Hematopoietic multipotent progenitor cell treated with erythropoietin and hydrocortisone succinate and interleukin-3 and kit ligand, for 15 days (in vitro differentiated cells): Measurements from ENCODE around the gene EHBP1.
"Not testable (repeated sequence)": the region's sequence is repeated elsewhere in the genome, so short reads cannot be mapped to it uniquely, and the experiment has no call there.

Experiments used
- DNase-seq: peaks from one replicate; pipeline ENCODE4 v3.0.0-alpha.2; 2015; ENCODE audit warnings: low spot score

The EHBP1 gene

GRCh38 chr2:63074399-63074798 lies 368.9 kb downstream of the EHBP1 start:
- not testable (repeated sequence) for DNase-seq

- DNase-seq, result no peak
These were observed 373.5 kb downstream of the EHBP1 start for GRCh38 chr2:63078852-63079606.

- no peak for DNase-seq
These were observed 375.9 kb downstream of the EHBP1 start for GRCh38 chr2:63081404-63081803.

- no peak for DNase-seq
These were observed 381.2 kb downstream of the EHBP1 start for GRCh38 chr2:63086687-63087086.

- no peak for DNase-seq
These were observed 386.9 kb downstream of the EHBP1 start for GRCh38 chr2:63092401-63092800.

- no peak for DNase-seq
These were observed 387.3 kb downstream of the EHBP1 start for GRCh38 chr2:63092857-63093256.

- no peak for DNase-seq
These were observed 388.0 kb downstream of the EHBP1 start for GRCh38 chr2:63093502-63093901.
